GM12873 (cell line): ENCODE results near the gene MYBPHL.

ENCODE experiments used
- TF ChIP-seq, protein P1 (sequence below): IDR thresholded peaks from 2 replicates; pipeline ENCODE4 v1.5.1; 2012; ENCODE audit warnings: low read depth, mild to moderate bottlenecking, moderate library complexity, low read length, control low read depth; ENCODE audit not compliant: insufficient read depth; ENCODE audit errors: missing control alignments

Gene MYBPHL

DNA sequence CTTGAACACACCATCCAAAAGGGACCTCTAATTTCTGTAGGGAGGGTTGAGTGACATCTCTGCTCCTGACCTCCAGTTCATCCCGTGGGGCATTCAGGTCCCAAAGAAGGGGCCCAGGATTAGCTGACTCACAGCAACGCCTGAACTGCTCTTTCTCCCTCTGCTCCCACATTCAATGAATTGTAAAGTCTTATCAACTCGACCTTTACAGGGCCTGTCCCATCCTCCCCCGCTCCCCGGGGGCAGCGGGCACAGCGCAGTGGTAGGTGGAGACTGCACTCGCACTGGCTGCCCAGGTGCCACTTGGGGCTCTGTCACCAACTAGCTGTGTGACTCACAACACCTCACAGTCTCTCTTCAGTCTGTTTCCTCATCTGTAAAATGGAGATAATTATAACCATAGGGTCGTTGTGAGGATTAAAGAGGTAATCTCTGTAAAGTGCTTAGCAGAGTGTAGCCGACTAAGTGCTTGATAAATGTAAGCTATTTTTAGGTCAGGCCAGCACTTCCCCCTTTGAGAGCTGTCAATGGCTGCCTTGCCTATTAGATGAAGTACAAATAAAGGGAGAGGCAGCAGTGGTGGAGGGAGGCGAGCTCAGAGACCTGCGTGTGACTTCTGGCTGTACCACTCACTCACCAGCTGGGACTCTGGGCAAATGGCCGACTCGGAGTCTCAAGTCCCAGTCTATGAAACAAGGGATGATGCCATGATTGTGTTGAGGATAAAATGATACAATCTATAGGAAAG, 637 bp upstream of the MYBPHL start:
- TF ChIP-seq, protein P1, sequence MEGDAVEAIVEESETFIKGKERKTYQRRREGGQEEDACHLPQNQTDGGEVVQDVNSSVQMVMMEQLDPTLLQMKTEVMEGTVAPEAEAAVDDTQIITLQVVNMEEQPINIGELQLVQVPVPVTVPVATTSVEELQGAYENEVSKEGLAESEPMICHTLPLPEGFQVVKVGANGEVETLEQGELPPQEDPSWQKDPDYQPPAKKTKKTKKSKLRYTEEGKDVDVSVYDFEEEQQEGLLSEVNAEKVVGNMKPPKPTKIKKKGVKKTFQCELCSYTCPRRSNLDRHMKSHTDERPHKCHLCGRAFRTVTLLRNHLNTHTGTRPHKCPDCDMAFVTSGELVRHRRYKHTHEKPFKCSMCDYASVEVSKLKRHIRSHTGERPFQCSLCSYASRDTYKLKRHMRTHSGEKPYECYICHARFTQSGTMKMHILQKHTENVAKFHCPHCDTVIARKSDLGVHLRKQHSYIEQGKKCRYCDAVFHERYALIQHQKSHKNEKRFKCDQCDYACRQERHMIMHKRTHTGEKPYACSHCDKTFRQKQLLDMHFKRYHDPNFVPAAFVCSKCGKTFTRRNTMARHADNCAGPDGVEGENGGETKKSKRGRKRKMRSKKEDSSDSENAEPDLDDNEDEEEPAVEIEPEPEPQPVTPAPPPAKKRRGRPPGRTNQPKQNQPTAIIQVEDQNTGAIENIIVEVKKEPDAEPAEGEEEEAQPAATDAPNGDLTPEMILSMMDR, result no peak

GRCh38 chr1:109304226-109304920, 2.4 kb downstream of the MYBPHL start:
- TF ChIP-seq, protein P1, result no peak

- TF ChIP-seq, protein P1, result no peak
Observed at GRCh38 chr1:109301874-109302273, 4.9 kb downstream of the MYBPHL start.

GRCh38 chr1:109300650-109301151, 6.1 kb downstream of the MYBPHL start:
- TF ChIP-seq, protein P1, result no peak

GRCh38 chr1:109299558-109300343, 7.1 kb downstream of the MYBPHL start:
- TF ChIP-seq, protein P1, result no peak

DNA sequence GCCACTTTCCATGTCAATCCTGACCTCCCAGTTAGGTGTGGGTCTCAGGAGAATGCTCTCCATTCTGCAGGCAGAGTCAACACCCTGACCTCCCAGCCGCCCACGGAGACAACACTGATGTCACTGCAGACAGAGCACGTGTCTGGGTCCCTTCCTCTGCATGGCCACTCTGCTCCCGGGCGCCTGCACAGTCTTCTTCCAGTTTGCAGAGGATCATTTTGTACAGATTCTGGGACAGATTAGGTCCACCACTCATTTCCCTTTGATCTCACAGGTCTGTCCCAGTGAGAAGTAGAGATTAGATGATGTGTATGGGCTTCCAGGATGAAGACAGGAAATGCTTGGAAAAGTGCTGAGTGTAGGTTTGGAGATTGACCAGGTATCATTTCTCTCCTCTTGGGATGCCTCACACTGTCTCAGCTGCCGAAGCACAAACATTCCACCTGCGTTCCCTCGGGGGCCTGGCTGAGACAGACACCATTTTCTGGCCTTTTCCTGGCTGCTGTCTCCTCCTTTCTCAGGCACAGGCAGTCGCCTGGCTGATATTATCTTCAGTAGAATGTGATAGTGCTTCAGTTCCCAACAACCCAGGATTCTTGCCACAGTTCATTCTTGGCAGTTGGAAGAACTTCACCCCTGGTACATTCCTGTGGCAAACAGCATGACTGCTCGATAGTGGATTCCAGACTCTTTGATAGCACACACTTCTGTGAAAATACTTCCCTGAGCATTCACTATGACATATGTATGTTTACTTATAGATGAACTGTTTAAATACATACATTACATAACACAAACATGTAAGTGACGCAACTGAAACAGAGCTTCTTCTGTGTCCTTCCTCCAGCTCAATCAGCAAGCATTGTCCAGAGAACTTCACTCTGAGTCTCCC, 7.9 kb downstream of the MYBPHL start:
- TF ChIP-seq, protein P1, result no peak
